ENCODE measurements around the gene KIRREL3. TPM values are rescaled to one million over a fixed set of nuclear protein-coding genes. Genes with fewer than 3 reads are reported as not detected.

The KIRREL3 gene
- total and polyA plus RNA-seq, 7 experiments from 2014 or later: not detected

GRCh38 chr11:126488591-126489370 is 511.8 kb downstream of the KIRREL3 start:
- peaks cover 0 to 2% (median 0%) of the 10 kb centered on the region in 7 donors for H3K4me1 Mint-ChIP-seq
- Histone ChIP-seq H3K27ac (ENCODE audit: low read depth, low read length) (no peak overlapping the region), H3K4me3 (ENCODE audit: low read length) (no peak overlapping the region), H3K27me3 (ENCODE audit: control insufficient read depth in 2 of 2, insufficient read depth in 2 of 2, low read length in 2 of 2) (no peaks in the 10 kb centered on the region), H3K36me3 (ENCODE audit: control insufficient read depth in 2 of 3, insufficient read depth in 3 of 3, low read length in 3 of 3) (no peaks in the 10 kb centered on the region), H3K4me1 (ENCODE audit: control insufficient read depth in 2 of 2, insufficient read depth in 2 of 2, low read length in 2 of 2) (no peaks in the 10 kb centered on the region), H3K9me3 (ENCODE audit: control insufficient read depth in 2 of 3, low read length in 3 of 3) (no peaks in the 10 kb centered on the region)
- DNase-seq (no peak), ATAC-seq (no peak)
- intact Hi-C loops (cut with micrococcal nuclease): no loop called here
- H3K27me3 Mint-ChIP-seq: peaks cover 0 to 10% (median 0%) of the 10 kb centered on the region in 5 donors
- ChIA-PET CTCF (interaction anchor here (0.8 kb wide), 1 partner anchor 8 kb away, joined by 3 read pairs; no protein-coding TSS in a partner anchor), POLR2A (no interaction called here)
- H3K36me3 Mint-ChIP-seq: no peaks in the 10 kb centered on the region
- H3K4me3 Mint-ChIP-seq: no peak overlapping the region
- no peaks in the 10 kb centered on the region for H3K9me3 Mint-ChIP-seq
- no peak overlapping the region for H3K27ac Mint-ChIP-seq

GRCh38 chr11:126487711-126488110 is 512.9 kb downstream of the KIRREL3 start:
- no peaks in the 10 kb centered on the region for H3K9me3 Mint-ChIP-seq
- DNase-seq (no peak), ATAC-seq (no peak)
- peaks cover 0 to 10% (median 0%) of the 10 kb centered on the region in 5 donors for H3K27me3 Mint-ChIP-seq
- ChIA-PET POLR2A (no interaction called here), CTCF (no interaction called here)
- no peak overlapping the region for H3K4me3 ChIP-seq (ENCODE audit: low read length)
- no peaks in the 10 kb centered on the region for H3K36me3 ChIP-seq (ENCODE audit: control insufficient read depth in 2 of 3, insufficient read depth in 3 of 3, low read length in 3 of 3)
- H3K36me3 Mint-ChIP-seq: no peaks in the 10 kb centered on the region
- no peaks in the 10 kb centered on the region for H3K4me1 ChIP-seq (ENCODE audit: control insufficient read depth in 2 of 2, insufficient read depth in 2 of 2, low read length in 2 of 2)
- H3K4me1 Mint-ChIP-seq: peaks cover 0 to 3% (median 0%) of the 10 kb centered on the region in 7 donors
- no peak overlapping the region for H3K4me3 Mint-ChIP-seq
- intact Hi-C loops (cut with micrococcal nuclease): no loop called here
- no peaks in the 10 kb centered on the region for H3K9me3 ChIP-seq (ENCODE audit: control insufficient read depth in 2 of 3, low read length in 3 of 3)
- H3K27ac ChIP-seq (ENCODE audit: low read depth, low read length): no peak overlapping the region
- no peak overlapping the region for H3K27ac Mint-ChIP-seq
- H3K27me3 ChIP-seq (ENCODE audit: control insufficient read depth in 2 of 2, insufficient read depth in 2 of 2, low read length in 2 of 2): no peaks in the 10 kb centered on the region

GRCh38 chr11:126485986-126486635 is 514.5 kb downstream of the KIRREL3 start:
- Mint-ChIP-seq H3K4me1 (peaks cover 0 to 3% (median under 1%) of the 10 kb centered on the region in 7 donors), H3K27me3 (peaks cover 0 to 10% (median 2%) of the 10 kb centered on the region in 5 donors), H3K9me3 (no peaks in the 10 kb centered on the region), H3K36me3 (no peaks in the 10 kb centered on the region), H3K27ac (no peak overlapping the region), H3K4me3 (no peak overlapping the region)
- DNase-seq: no peak
- POLR2A ChIA-PET: no interaction called here
- H3K4me3 ChIP-seq (ENCODE audit: low read length): no peak overlapping the region
- H3K27me3 ChIP-seq (ENCODE audit: control insufficient read depth in 2 of 2, insufficient read depth in 2 of 2, low read length in 2 of 2): no peaks in the 10 kb centered on the region
- no peaks in the 10 kb centered on the region for H3K4me1 ChIP-seq (ENCODE audit: control insufficient read depth in 2 of 2, insufficient read depth in 2 of 2, low read length in 2 of 2)
- H3K9me3 ChIP-seq (ENCODE audit: control insufficient read depth in 2 of 3, low read length in 3 of 3): no peaks in the 10 kb centered on the region
- H3K36me3 ChIP-seq (ENCODE audit: control insufficient read depth in 2 of 3, insufficient read depth in 3 of 3, low read length in 3 of 3): no peaks in the 10 kb centered on the region
- CTCF ChIA-PET: interaction anchor here (1.0 kb wide), 1 partner anchor 45 kb away, joined by 6 read pairs; no protein-coding TSS in a partner anchor
- no peak overlapping the region for H3K27ac ChIP-seq (ENCODE audit: low read depth, low read length)
- intact Hi-C loops (cut with micrococcal nuclease): no loop called here
- ATAC-seq: no peak

- ATAC-seq (no peak), DNase-seq (no peak)
- no peaks in the 10 kb centered on the region for H3K36me3 Mint-ChIP-seq
- Histone ChIP-seq H3K27ac (ENCODE audit: low read depth, low read length) (no peak overlapping the region), H3K9me3 (ENCODE audit: control insufficient read depth in 2 of 3, low read length in 3 of 3) (no peaks in the 10 kb centered on the region), H3K36me3 (ENCODE audit: control insufficient read depth in 2 of 3, insufficient read depth in 3 of 3, low read length in 3 of 3) (no peaks in the 10 kb centered on the region), H3K4me1 (ENCODE audit: control insufficient read depth in 2 of 2, insufficient read depth in 2 of 2, low read length in 2 of 2) (no peaks in the 10 kb centered on the region), H3K4me3 (ENCODE audit: low read length) (no peak overlapping the region), H3K27me3 (ENCODE audit: control insufficient read depth in 2 of 2, insufficient read depth in 2 of 2, low read length in 2 of 2) (no peaks in the 10 kb centered on the region)
- H3K4me1 Mint-ChIP-seq: peaks cover 5 to 9% (median 8%) of the 10 kb centered on the region in 7 donors
- H3K27ac Mint-ChIP-seq: peak overlapping the region in 1 of 9 donors; percentile 18
- H3K27me3 Mint-ChIP-seq: peaks cover 0 to 10% (median 2%) of the 10 kb centered on the region in 5 donors
- ChIA-PET POLR2A (no interaction called here), CTCF (interaction anchor here (0.8 to 1.0 kb wide), 2 partner anchors 39 to 44 kb away, joined by 6 read pairs; no protein-coding TSS in a partner anchor)
- intact Hi-C loops (cut with micrococcal nuclease): no loop called here
- H3K9me3 Mint-ChIP-seq: no peaks in the 10 kb centered on the region
- H3K4me3 Mint-ChIP-seq: no peak overlapping the region
Measured at GRCh38 chr11:126485021-126485792, 515.4 kb downstream of the KIRREL3 start.

- Mint-ChIP-seq H3K36me3 (no peaks in the 10 kb centered on the region), H3K9me3 (no peaks in the 10 kb centered on the region), H3K4me3 (no peak overlapping the region), H3K4me1 (peaks cover 7 to 13% (median 8%) of the 10 kb centered on the region in 7 donors), H3K27me3 (peaks cover 0 to 9% (median 2%) of the 10 kb centered on the region in 5 donors), H3K27ac (peak overlapping the region in 1 of 9 donors; percentile 3)
- Histone ChIP-seq H3K9me3 (ENCODE audit: control insufficient read depth in 2 of 3, low read length in 3 of 3) (no peaks in the 10 kb centered on the region), H3K4me1 (ENCODE audit: control insufficient read depth in 2 of 2, insufficient read depth in 2 of 2, low read length in 2 of 2) (no peaks in the 10 kb centered on the region), H3K27ac (ENCODE audit: low read depth, low read length) (no peak overlapping the region), H3K36me3 (ENCODE audit: control insufficient read depth in 2 of 3, insufficient read depth in 3 of 3, low read length in 3 of 3) (no peaks in the 10 kb centered on the region), H3K4me3 (ENCODE audit: low read length) (no peak overlapping the region), H3K27me3 (ENCODE audit: control insufficient read depth in 2 of 2, insufficient read depth in 2 of 2, low read length in 2 of 2) (no peaks in the 10 kb centered on the region)
- intact Hi-C loops (cut with micrococcal nuclease): no loop called here
- DNase-seq (no peak), ATAC-seq (no peak)
- POLR2A ChIA-PET: no interaction called here
- CTCF ChIA-PET: interaction anchor here (0.8 kb wide), 1 partner anchor 38 kb away, joined by 6 read pairs; no protein-coding TSS in a partner anchor
Measured at GRCh38 chr11:126484266-126484665, 516.3 kb downstream of the KIRREL3 start.

- POLR2A ChIA-PET: no interaction called here
- no peaks in the 10 kb centered on the region for H3K36me3 ChIP-seq (ENCODE audit: control insufficient read depth in 2 of 3, insufficient read depth in 3 of 3, low read length in 3 of 3)
- peaks cover 8 to 13% (median 9%) of the 10 kb centered on the region in 7 donors for H3K4me1 Mint-ChIP-seq
Measured at GRCh38 chr11:126483621-126484195, 516.9 kb downstream of the KIRREL3 start.

More at GRCh38 chr11:126483621-126484195, 516.9 kb downstream of the KIRREL3 start:
- no peak for DNase-seq
- H3K4me3 Mint-ChIP-seq: no peak overlapping the region
- H3K27me3 Mint-ChIP-seq: peaks cover 0 to 9% (median 0%) of the 10 kb centered on the region in 5 donors
- Histone ChIP-seq H3K27me3 (ENCODE audit: control insufficient read depth in 2 of 2, insufficient read depth in 2 of 2, low read length in 2 of 2) (no peaks in the 10 kb centered on the region), H3K4me3 (ENCODE audit: low read length) (no peak overlapping the region), H3K27ac (ENCODE audit: low read depth, low read length) (no peak overlapping the region), H3K4me1 (ENCODE audit: control insufficient read depth in 2 of 2, insufficient read depth in 2 of 2, low read length in 2 of 2) (no peaks in the 10 kb centered on the region), H3K9me3 (ENCODE audit: control insufficient read depth in 2 of 3, low read length in 3 of 3) (no peaks in the 10 kb centered on the region)
- H3K36me3 Mint-ChIP-seq: no peaks in the 10 kb centered on the region
- CTCF ChIA-PET: no interaction called here
- H3K9me3 Mint-ChIP-seq: no peaks in the 10 kb centered on the region
- intact Hi-C loops (cut with micrococcal nuclease): no loop called here
- H3K27ac Mint-ChIP-seq: peak overlapping the region in 1 of 9 donors; percentile 3
- ATAC-seq: no peak
